Activated gamma-delta T cell (primary cell): ENCODE data around the gene RRP8.

Source experiments
- DNase-seq: peaks from one replicate; lab custom pipeline; 2025; lab: John Stamatoyannopoulos, UW

The RRP8 gene

GRCh38 chr11:6568191-6568918 is 35.1 kb downstream of the RRP8 start:
- no peak for DNase-seq

GRCh38 chr11:6567371-6567745 is 36.1 kb downstream of the RRP8 start:
- no peak for DNase-seq

GRCh38 chr11:6566704-6567370 is 36.6 kb downstream of the RRP8 start:
- no peak for DNase-seq

- no peak for DNase-seq
Observed at GRCh38 chr11:6565988-6566703, 37.3 kb downstream of the RRP8 start.

GRCh38 chr11:6565325-6565724 is 38.1 kb downstream of the RRP8 start:
- DNase-seq: no peak

- DNase-seq: no peak
Observed at GRCh38 chr11:6563667-6564066, 39.7 kb downstream of the RRP8 start.

- DNase-seq: no peak
Observed at GRCh38 chr11:6563121-6563619, 40.2 kb downstream of the RRP8 start.

GRCh38 chr11:6561288-6561687 is 42.1 kb downstream of the RRP8 start:
- DNase-seq: no peak

- DNase-seq: no peak
Observed at GRCh38 chr11:6559369-6559768, 44.0 kb downstream of the RRP8 start.

- no peak for DNase-seq
Observed at GRCh38 chr11:6557761-6558674, 45.4 kb downstream of the RRP8 start.

- no peak for DNase-seq
Observed at GRCh38 chr11:6557063-6557462, 46.4 kb downstream of the RRP8 start.

GRCh38 chr11:6556139-6556949 is 47.1 kb downstream of the RRP8 start:
- no peak for DNase-seq

GRCh38 chr11:6554828-6555706 is 48.3 kb downstream of the RRP8 start:
- no peak for DNase-seq

GRCh38 chr11:6553634-6554033 is 49.8 kb downstream of the RRP8 start:
- no peak for DNase-seq

GRCh38 chr11:6548641-6549040 is 54.8 kb downstream of the RRP8 start:
- no peak for DNase-seq

GRCh38 chr11:6548121-6548520 is 55.3 kb downstream of the RRP8 start:
- no peak for DNase-seq

GRCh38 chr11:6547177-6547576 is 56.2 kb downstream of the RRP8 start:
- no peak for DNase-seq

GRCh38 chr11:6546735-6547134 is 56.7 kb downstream of the RRP8 start:
- DNase-seq: no peak

- DNase-seq: no peak
Observed at GRCh38 chr11:6545917-6546605, 57.4 kb downstream of the RRP8 start.
